ENCODE data around the gene ZNFX1.

The ZNFX1 gene

DNA sequence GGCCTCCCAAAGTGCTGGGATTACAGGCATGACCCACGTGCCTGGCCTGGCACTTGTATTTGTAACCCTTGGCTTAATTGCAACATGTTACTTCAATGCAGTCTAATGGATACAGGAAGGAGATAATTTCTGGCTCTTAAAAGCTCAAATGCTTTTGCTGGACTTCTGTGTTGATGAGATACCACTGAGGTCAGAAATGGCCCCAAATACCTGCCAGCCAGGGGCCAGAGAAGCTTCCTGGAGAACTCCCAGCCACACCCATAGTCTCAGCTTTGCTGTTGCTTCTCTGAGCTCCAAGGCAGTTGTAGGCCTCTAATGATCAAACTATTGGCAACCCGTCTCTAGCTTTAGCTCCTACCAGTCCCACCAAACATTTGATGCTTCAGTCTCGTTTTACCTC, 14.2 kb upstream of the ZNFX1 start:
- no peak for DNase-seq (ENCODE audit: low read depth)

DNA sequence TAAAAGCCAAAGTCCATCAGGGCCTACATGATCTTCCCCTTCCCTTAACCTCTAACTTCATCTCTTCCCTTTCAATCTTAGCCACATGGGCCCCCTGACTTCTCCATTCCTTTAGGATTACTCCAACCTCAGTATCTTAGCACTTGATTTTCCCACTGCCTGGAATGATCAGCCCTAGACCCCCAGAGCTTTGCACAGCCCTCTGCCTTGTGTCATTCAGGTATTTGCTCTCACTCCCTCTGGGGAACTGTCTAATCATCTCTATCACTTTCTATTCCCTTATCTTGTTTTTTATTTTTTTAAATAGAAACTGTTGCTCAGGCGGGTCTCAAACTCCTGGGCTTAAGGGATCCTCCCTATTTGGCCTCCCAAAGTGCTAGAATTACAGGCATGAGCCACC, 13.3 kb upstream of the ZNFX1 start:
- no peak for DNase-seq (ENCODE audit: low read depth)

DNA sequence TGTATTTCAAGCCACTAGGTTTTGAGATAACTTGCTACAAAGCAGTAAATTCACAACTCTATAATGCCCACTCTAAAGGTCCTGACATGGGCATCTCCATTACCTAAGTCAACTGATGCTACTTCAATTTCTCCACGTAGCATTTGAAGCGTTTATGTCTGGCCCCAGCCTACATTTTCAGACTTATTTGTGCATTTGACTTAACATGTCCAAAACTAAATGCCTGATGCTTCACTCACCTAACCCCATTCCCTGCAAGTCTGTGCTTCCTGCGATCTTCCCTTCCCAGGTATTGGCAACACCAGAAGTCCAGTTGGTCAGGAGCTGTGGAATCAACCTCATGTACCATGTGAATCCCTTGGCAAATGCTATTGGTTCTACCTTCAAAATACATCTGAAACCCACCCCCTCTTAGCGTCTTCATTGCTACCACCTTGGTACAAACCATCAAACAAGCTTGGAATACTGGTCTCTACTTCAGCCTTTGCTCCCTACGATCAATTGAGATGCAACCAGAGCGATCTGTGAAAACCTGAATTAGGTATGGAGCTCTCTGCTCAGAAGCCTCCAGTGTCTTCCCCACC, 12.8 kb upstream of the ZNFX1 start:
- no peak for DNase-seq (ENCODE audit: low read depth)

DNA sequence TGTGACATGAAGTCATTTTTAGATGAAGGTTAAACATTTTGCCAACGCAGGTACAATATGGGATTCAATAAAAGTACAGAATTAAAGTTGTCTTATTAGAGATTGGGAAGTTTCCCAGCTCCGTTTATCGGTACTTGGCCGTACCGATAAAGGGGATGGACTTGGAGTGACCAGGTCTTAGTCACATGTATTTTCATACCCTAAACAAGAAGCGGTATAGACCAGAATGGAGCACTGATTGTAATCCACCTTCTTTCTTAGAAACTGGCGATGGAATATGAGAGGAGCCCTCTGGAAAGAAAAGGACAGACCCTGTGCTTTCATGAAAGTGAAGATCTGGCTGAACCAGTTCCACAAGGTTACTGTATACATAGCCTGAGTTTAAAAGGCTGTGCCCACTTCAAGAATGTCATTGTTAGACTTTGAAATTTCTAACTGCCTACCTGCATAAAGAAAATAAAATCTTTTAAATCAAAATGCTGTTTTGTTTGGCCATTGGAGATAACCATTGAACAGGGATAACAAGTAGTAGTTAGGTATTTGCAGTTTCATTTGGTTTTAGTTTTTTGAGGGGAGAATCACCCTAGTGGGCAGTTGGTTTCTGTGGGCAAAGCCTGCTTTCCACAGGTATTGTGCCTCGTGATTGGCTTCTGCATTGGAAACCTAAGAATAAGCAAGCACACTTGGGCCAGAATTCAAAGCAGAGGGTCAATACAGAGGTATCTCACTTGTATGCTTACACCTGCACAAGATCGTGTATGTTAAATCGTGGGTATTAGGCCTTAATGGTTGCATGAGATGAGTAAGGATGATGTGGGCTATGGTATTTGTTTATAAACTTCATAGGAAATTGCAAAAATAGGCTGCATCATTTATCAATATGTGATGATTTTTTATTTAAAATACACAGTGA, 11.2 kb upstream of the ZNFX1 start:
- no peak for DNase-seq (ENCODE audit: low read depth)

DNA sequence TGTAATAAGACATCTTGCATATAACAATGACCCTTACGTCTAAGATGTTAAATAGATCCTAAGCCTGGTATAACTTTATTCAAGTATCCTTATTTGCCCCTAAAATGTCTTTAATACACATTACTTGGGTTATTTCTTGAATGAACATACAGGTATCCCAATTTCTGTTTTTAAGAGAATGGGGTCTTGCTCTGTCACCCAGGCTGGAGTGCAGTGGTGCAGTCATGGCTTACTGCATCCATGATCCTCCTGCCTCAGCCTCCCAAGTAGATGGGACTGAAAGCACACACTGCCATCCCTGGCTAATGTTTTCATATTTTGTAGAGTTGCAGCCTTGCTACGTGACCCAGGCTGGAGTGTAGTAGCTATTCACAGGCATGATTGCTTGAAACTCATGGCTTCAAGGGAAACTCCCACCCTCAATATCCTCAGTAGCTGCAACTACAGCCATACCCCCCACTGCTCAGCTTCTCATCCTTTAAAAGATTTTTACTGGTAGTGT, 10.4 kb upstream of the ZNFX1 start:
- DNase-seq (ENCODE audit: low read depth): no peak

DNA sequence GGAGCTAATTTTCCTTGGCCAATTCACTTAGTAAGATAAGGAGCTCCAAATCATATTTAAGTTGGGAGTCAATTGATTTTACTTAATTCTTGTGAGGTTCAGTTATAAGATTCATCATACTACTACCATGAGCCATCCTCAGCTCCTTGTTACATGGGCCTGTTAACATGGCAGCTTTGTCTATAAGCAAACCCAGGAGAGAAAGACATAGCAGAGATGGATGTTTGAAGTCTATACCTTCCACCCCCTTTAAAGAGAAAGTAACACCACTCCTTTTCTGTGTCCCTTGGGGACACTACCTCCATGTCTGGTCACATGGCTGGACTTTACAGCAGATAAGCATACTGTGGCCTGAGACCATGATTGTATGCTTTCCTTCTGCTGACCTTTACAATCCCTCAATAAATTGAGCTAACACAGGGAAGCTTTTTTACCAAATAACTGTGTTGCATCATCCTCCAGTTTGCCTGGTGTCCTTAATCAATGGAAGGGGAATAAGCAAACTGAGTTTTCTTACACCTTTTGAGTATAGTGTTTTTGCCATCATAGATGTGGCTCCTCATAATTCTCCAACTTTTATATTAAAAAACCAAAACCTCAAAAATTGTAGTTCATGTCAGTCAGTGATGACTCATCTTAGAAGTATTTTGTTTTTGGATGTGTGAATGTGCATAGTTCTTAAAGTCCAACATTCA, 9.8 kb upstream of the ZNFX1 start:
- DNase-seq (ENCODE audit: low read depth): no peak

DNA sequence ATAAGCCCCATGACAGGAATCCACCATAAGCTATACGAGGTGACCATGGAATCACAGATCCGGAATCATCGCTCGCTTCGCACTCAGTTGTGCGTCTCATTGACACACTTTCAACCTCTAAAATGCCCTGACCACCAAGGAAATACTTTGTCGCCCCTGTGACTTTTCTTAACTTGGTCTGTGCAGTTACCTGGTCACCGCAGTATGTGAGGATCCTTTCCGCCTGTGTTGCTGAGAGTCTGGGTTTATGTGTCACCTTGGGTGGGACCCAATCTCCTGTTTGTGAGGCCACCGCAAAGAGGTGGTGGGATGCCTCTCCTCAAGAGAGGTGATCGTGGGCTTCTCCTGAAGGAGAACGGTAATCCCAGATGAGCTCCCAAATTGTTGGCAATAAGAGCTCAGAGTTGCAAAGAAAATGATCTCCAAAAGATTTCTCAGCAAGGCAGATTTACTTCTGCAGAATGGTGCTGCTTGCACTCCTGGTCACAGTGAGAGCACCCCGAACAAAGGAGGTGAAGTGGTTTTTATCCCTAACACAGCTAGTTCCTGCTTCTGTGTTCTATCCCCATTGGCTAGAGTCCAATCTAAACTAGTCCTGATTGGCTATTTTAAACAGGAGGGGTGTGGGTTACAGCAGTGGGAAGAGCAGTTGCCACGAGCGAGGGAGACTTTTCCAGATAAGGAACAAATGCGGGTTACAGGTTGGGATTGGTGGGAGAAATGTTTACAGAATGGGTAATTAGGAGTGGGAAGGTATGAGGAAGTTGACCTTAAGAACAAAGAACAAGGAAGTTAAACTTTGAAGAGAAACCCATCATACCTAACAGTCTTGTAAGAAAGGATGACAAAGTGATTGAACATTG, 9.1 kb upstream of the ZNFX1 start:
- DNase-seq (ENCODE audit: low read depth): no peak

DNA sequence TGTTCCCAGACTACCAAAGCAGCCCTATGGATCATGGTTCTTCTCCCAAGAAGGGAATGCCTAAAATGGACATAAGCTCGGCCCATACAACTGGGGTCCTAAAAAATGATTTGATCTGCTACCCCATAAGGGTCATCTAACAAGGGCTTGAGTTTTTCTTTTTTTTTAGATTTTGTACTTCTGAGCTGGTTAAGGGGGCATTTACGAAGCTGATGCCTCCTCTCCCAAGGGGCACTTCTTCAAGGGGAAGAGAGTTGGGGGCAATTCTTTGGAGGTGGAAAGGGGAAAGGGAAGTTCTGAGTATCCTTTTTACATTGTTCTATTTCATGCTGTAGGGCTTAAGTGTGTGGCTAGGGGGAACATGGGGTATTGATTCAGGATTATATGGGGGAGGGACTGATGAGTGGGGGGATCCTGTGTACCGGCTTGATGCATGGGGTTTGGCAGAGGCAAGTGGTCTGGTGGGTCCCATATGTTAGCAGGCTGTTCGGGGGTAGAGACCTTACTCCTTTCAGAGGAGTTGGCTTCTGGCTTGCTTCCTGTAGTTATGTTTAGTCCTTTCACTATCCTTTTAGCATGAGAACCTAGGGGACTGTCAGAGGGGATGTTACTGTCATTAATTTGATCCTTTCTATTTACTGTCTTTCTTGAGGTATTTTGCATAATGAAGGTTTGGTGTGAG, 8.1 kb upstream of the ZNFX1 start:
- no peak for DNase-seq (ENCODE audit: low read depth)

DNA sequence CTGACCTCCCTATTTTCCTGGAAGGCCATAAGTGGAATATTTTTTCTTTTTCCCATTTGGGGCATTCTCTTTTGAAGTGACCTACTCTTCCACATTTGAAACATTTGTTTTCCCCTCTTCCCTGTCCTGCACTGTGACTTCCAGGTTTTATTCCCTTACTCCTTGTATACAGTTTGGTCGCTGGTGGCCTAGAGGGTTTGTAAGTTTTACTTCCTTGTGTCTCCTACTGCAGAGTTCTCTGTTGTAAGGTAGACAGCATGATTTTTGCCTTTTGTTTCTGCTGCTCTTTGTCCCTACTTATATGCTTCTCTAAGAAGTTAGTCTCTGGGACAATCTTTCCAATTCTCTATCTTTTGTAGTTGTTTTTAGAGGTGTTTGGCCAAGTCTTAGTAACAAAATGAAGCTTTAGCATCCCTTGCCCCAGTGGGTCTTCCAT, 7.4 kb upstream of the ZNFX1 start:
- no peak for DNase-seq (ENCODE audit: low read depth)

DNA sequence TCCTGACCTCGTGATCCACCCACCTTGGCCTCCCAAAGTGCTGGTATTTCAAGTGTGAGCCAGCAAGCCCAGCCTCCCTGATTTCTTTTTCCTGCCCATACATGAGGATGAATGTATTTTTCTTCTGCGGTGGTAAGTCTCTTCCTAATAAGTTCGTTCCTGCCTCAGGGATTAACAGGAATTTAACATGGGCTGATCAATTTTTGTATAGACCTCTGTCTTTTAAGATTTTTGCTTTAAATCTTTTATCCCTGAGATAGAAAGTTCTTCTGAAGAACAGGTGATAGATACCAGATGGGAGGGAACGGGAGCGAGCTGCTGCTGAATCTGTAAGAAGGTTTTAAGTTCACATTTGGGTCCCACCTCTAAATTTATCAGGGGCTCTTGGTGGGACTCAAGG, 7.0 kb upstream of the ZNFX1 start:
- no peak for DNase-seq (ENCODE audit: low read depth)

DNA sequence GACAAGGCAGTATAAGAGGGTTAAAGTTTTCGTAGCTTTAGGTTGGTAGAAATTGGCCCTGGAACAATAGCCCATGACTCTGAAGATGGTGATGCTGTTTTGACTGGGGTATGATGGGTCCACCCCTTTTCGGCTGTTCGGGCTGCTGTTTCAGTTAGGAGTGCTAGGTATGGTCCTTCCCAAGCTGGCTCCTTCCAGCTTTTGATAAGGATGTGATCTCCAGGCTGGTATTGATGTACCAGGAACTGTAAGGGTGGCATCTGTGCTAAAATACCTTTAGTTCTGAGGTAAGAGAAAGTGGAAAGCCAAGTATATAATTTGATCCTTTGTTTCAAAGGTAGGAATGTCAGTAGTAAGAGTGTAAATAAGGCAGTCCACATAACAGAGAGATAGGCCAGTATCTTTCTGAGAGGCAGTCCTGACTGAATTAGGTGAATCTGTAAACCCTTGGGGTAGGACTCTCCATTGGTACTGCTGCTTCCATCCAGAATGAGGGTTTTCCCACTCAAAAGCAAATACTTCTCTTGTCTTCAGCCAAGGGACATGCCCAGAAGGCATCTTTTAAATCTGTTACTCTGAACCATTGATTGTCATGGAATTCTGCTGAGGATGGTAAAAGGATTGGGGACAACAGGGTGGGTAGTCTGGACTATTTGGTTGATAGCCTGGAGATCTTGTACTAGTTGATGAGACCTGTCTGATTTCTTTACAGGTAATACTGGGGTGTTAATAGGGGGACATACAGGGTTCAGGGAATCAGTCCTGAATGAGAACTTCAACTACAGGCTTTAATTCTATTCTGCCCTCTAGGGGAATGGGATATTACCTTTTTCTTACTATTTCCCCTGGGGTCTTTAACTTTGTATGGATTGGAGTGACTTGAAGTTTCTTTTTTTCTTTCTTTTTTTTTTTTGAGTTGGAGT, 6.1 kb upstream of the ZNFX1 start:
- DNase-seq (ENCODE audit: low read depth): no peak

DNA sequence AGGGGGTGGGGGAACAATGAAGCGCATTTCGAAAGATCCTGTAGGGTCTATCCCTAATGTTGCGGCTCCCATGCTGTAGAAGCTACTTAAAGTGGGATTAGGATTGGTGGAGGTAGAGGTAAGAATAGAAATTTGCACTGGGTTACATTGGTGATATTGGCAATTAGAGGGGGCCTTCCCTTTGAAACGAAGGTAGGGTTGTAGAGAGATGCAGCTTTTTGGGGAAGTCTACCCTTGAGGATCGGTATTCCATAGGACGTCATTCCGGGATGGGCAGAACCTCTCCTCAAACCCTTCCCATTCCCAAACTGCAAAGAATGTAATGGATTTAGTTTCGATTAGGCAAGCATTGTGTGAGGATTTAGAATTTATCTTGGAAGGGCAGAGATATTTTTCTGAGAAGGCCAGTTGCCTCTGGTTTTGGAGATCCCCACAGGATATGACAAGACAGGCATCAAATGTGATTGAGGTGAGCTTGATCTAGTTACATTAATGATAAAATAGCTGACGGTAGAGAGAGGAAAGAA, 5.4 kb upstream of the ZNFX1 start:
- DNase-seq (ENCODE audit: low read depth): no peak

DNA sequence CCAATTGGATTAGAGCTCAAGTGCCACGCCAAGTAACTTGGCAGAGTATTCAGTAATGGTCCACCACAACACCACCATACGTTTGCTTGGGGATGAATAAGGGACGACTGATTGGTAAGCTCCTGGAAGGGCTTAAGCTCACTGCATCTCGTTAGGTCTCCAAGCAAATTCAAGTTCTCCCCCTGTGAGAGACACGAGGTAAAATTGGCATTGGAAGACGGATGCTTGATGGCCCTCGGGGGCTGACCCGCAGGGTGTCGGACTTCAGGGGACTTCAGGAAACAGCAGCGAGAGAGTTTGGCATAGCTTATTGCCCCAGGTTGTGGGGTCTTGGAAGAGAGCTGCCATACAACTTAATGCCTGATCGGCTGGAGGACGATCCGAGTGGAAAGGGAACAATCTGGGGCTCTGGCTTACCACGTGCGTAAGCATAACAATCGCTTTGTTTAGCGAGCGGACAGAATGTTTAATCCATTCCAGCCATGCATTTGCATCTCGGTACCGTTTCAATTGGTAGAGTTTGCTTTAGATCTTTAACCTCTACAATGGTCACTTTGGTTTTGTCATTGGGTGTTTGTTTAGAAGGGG, 4.8 kb upstream of the ZNFX1 start:
- DNase-seq (ENCODE audit: low read depth): no peak

DNA sequence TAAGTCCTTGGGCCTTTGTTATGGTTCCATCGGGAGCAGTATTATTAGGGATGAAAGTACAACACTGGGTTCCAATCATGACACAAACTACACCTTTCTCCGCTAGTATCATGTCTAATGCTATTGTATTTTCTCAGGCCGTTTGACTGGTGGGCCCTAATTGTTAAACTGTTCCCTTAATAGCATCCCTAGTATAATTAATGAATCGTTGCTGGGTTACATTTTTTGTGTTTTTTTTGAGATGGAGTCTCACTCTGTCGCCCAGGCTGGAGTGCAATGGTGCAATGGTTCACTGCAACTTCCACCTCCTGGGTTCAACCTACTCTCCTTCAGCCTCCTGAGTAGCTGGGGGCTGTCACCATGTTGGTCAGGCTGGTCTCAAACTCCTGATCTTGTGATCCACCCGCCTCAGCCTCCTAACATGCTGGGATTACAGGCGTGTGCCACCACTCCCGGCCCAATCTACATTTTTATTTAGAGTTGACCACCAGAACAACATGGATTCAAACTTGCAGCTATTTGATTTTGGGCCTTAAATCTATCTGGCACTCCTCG, 4.1 kb upstream of the ZNFX1 start:
- no peak for DNase-seq (ENCODE audit: low read depth)

DNA sequence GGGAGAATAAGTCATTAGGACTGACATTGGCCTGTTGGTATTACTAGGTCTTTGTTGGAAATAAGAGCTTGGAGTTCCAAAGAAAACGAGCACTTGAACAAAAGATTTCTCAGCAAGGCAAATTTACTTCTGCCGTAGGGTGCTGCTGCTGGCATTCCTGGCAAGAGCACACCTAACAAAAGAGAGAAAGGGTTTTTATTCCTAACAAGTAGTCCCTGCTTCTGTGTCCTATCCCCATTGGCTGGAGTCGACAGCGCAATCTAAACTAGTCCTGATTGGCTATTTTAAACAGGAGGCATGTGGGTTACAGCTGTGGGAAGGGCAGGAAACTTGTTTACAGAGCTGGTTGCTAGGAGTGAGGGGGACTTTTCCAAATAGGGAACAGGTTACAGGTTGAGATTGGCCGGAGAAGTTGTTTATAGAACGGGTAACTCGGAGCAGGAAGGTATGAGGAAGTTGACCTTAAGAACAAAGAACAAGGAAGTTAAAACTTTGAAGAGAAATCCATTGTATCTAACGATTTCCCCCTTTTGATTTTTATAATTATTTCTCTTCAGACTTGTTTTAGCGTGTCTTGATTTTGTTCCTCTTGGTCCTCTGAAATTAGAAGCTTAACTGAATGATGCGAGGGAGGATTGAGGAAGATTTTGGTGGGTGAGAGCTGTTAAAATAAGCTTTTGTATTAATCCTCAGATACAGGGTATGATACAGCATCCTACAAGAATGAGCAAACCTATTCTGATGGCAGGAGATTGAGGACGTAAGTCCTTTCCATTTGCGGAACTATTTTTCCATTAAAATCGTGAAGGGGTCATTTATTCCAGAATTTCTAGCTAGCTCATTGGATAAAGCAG, 3.4 kb upstream of the ZNFX1 start:
- no peak for DNase-seq (ENCODE audit: low read depth)

DNA sequence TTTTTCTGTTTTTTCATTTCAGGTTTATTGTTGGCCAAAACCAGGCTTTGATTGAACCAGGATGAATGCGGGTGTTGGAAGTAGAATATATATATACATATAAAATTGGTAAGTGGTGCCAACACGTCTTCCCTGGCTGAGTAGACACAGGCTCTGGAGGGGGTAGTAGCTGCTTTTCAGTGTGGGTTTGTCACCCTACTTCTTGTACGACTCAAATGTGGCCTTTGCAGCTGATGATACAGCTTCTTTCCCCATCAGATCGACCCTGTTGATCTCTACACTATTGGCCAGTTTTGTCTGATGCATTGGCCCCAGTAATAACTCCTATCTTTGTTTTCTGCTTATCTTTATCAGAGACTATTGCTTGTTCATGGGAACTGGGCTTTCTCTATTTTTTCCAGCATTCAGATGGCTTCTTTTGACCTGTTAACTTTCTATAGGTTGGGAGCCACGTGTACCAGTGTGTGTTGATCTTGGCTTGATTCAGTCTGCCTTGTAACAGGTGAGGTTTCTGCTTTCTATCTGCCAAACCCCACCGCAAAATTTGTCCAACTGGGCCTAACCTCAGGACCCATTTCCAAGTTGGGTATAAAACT, 2.7 kb upstream of the ZNFX1 start:
- no peak for DNase-seq (ENCODE audit: low read depth)

DNA sequence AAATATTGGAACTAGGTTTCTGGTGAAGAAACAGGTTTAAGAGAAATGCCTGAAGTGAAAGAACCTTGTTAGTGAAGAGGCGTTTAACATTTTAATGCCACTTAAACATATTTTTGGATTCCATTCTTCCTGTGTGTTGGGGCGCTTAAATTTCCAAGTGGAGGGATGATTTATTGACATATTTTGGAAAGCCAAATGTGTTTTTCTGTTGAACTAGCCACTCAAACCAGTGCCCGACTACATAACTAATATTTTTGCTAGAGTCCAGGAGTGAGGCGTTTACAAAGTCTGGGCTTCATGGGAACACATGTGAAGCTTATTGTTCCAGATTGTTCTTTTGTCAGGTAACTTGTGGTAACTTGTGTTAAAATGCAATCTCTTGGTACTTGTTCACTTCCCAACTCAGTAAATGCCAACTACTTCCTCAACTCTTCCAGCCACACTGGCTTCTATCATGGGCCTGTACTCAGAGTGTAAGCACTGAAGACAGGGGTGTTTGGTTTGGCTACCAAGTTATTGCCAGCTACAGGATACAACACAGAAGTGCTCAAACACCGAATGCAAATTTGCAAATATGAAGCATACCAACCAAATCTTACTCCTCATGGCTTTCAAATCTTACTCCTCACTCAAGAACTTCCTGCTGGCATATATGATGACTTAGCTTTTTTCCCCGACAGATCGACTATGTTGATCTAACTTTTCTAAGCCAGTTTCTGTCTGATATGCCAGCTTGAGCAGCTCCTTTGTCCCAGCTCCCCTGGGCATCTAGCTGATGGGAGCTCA, 2.0 kb upstream of the ZNFX1 start:
- no peak for DNase-seq (ENCODE audit: low read depth)

Data from stimulated activated CD8-positive, alpha-beta memory T cell treated with anti-CD3 and anti-CD28 coated beads, Interleukin-12 subunit alpha, Interleukin-12 subunit beta, amount 100 ng/mL, for 4 hours (primary cell).